ELR (cell line): Measurements from ENCODE around the gene ARPC1A.

Source experiments
- DNase-seq: peaks from one replicate; pipeline ENCODE4 v3.0.0-alpha.2; 2015; ENCODE audit warnings: low read depth

ARPC1A gene

GRCh38 chr7:99410635-99411034, 84.9 kb downstream of the ARPC1A start:
- DNase-seq, result no peak

GRCh38 chr7:99415513-99416127, 89.9 kb downstream of the ARPC1A start:
- peak; percentile 61 for DNase-seq
